ENCODE data around the gene C6orf132. TPM values are rescaled to one million over a fixed set of nuclear protein-coding genes. Genes with fewer than 3 reads are reported as not detected.

Gene C6orf132
- total RNA-seq, 1 donor from 2014 or later: 1.3 TPM

- Histone ChIP-seq H3K27me3 (no peaks in the 10 kb centered on the region), H3K9me3 (no peaks in the 10 kb centered on the region), H3K4me3 (no peak overlapping the region), H3K4me1 (no peaks in the 10 kb centered on the region), H3K27ac (no peak overlapping the region), H3K36me3 (no peaks in the 10 kb centered on the region)
- TF ChIP-seq CTCF (IDR thresholded peaks at IDR 0.05): no peak
- intact Hi-C loops (cut with DNase I): no loop called here
- no peak for DNase-seq (ENCODE audit: low spot score in 2 of 2)
Measured at GRCh38 chr6:42159431-42160024, 17.1 kb upstream of the C6orf132 start.

- Histone ChIP-seq H3K27ac (no peak overlapping the region), H3K9me3 (no peaks in the 10 kb centered on the region), H3K4me3 (no peak overlapping the region), H3K4me1 (no peaks in the 10 kb centered on the region), H3K27me3 (no peaks in the 10 kb centered on the region), H3K36me3 (no peaks in the 10 kb centered on the region)
- no peak for TF ChIP-seq CTCF (IDR thresholded peaks at IDR 0.05)
- no peak for DNase-seq (ENCODE audit: low spot score in 2 of 2)
- intact Hi-C loops (cut with DNase I): no loop called here
Measured at GRCh38 chr6:42158631-42159030, 16.2 kb upstream of the C6orf132 start.

- Histone ChIP-seq H3K4me3 (no peak overlapping the region), H3K4me1 (no peaks in the 10 kb centered on the region), H3K27ac (no peak overlapping the region), H3K9me3 (no peaks in the 10 kb centered on the region), H3K27me3 (no peaks in the 10 kb centered on the region), H3K36me3 (no peaks in the 10 kb centered on the region)
- TF ChIP-seq CTCF (IDR thresholded peaks at IDR 0.05): no peak
- intact Hi-C loops (cut with DNase I): no loop called here
- DNase-seq (ENCODE audit: low spot score in 2 of 2): no peak
Measured at GRCh38 chr6:42158011-42158410, 15.6 kb upstream of the C6orf132 start.

- no peak for DNase-seq (ENCODE audit: low spot score in 2 of 2)
- H3K27ac ChIP-seq: no peak overlapping the region
- H3K4me3 ChIP-seq: no peak overlapping the region
- intact Hi-C loops (cut with DNase I): no loop called here
- no peaks in the 10 kb centered on the region for H3K4me1 ChIP-seq
- no peaks in the 10 kb centered on the region for H3K9me3 ChIP-seq
- no peaks in the 10 kb centered on the region for H3K27me3 ChIP-seq
- no peak for TF ChIP-seq CTCF (IDR thresholded peaks at IDR 0.05)
- H3K36me3 ChIP-seq: no peaks in the 10 kb centered on the region
Measured at GRCh38 chr6:42156638-42157037, 14.2 kb upstream of the C6orf132 start.

GRCh38 chr6:42155293-42155692 is 12.9 kb upstream of the C6orf132 start:
- Histone ChIP-seq H3K27ac (no peak overlapping the region), H3K4me3 (no peak overlapping the region), H3K36me3 (no peaks in the 10 kb centered on the region), H3K27me3 (no peaks in the 10 kb centered on the region), H3K4me1 (no peaks in the 10 kb centered on the region), H3K9me3 (no peaks in the 10 kb centered on the region)
- intact Hi-C loops (cut with DNase I): no loop called here
- TF ChIP-seq CTCF (IDR thresholded peaks at IDR 0.05): no peak
- DNase-seq (ENCODE audit: low spot score in 2 of 2): no peak
